ACHN (cell line): ENCODE results near the gene CLEC3B.
"Not testable (repeated sequence)": the region's sequence is repeated elsewhere in the genome, so short reads cannot be mapped to it uniquely, and the experiment has no call there.

Experiments used
- DNase-seq: peaks from one replicate; pipeline ENCODE4 v3.0.0-alpha.2; 2015
- in situ Hi-C: cut with HindIII; loops from 2 replicates; pipeline ENCODE4 v1.10.0; 2017; ENCODE audit warnings: low sequenced_read_pairs, low pct_ligation_motif_present, low pct_unique_long_range_greater_than_20kb

CLEC3B gene

GRCh38 chr3:45026038-45026437 is at the start of gene CLEC3B:
Gene CLEC3B, plus strand, starts transcription at chr3:45026303. Its CDS starts 60 bp downstream, at chr3:45026363.
- no peak for DNase-seq
- in situ Hi-C loops, result no loop called here

DNA sequence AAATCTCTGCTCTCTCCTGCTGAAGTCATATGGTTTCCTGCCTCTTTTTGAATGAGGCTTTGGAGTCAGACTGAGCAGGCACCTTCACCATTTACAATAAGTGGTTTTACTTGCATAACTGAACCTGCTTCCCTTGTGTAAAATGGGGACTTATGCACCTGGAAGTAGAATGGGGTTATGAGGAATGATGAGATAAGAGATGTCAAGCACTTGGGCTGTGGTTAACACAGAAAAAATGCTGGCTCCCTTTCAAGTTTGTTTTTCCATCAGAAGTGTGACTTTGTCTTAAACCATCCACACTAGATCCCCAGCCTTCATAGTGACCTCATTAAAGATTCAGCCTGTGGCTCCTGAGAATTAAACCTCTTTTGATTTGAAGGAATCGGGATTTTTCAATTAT is 44.9 kb upstream of the CLEC3B start:
- in situ Hi-C loops, result no loop called here
- DNase-seq, result no peak

DNA sequence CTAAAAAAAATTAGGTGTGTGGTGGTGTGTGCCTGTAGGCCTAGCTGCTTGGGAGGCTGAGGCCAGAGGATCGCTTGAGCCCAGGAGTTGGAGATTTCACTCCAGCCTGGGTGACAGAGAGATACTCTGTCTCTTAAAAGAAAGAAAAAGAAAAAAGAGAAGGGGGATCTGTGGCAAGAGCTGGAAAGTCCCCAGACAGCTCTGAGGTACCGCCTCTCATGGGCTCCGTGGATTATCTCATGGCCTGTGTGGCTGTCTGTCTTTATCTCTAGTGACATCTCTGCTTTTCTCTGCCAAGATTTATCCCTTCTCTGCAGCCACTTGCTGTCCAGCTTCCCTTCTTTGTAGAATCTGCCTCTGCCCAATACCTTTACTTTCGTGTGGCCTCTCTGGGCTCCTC is 44.4 kb upstream of the CLEC3B start:
- no peak for DNase-seq
- in situ Hi-C loops, result no loop called here

- in situ Hi-C loops, result no loop called here
These were observed 43.3 kb upstream of the CLEC3B start for GRCh38 chr3:44982817-44983216.

GRCh38 chr3:44983484-44983941 is 42.6 kb upstream of the CLEC3B start:
- DNase-seq, result no peak
- in situ Hi-C loops, result no loop called here

More at GRCh38 chr3:44982817-44983216, 43.3 kb upstream of the CLEC3B start:
- no peak for DNase-seq

GRCh38 chr3:44984335-44984734 is 41.8 kb upstream of the CLEC3B start:
- no peak for DNase-seq

GRCh38 chr3:44986330-44986729 is 39.8 kb upstream of the CLEC3B start:
- in situ Hi-C loops, result not testable (repeated sequence)

More at GRCh38 chr3:44984335-44984734, 41.8 kb upstream of the CLEC3B start:
- in situ Hi-C loops, result no loop called here

DNA sequence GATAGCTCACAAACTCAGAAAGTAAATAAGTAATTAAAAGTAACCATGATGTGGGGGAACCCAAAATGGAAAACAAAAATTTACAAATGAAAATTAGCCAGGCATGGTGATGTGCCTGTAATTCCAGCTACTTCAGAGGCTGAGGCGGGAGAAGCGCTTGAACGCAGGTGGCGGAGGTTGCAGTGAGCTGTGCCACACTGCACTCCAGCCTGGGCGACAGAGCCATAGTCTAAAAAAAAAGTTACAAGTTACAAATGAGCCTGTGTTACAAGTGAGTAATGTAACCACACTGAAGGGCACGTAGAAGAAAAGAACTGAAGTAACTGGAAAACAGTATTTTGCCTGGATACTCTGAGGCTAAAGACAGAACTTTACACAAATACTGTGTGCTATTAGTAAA is 38.8 kb upstream of the CLEC3B start:
- DNase-seq, result no peak
- in situ Hi-C loops, result no loop called here

More at GRCh38 chr3:44986330-44986729, 39.8 kb upstream of the CLEC3B start:
- DNase-seq, result not testable (repeated sequence)

- in situ Hi-C loops, result no loop called here
- DNase-seq, result peak; percentile 17
These were observed 38.0 kb upstream of the CLEC3B start for GRCh38 chr3:44988073-44988472.

DNA sequence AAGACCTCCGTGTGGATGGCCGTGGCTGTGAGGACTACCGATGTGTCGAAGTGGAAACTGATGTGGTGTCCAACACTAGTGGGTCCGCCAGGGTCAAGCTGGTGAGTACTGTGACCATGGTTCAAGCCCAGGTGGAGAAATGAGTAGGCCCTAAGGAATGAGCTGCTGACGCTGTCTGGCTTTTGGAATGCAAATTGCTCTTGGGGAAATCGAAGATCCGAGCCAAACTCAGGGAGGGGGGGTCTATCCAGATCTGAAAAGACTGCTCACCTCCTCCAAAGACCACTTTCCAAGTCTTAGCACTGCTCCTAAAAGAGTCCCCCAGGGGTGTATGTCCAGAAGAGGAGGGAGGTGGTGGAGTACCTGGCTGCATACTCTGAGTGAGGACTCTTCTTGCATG is 37.0 kb upstream of the CLEC3B start:
- in situ Hi-C loops, result no loop called here
- DNase-seq, result no peak

DNA sequence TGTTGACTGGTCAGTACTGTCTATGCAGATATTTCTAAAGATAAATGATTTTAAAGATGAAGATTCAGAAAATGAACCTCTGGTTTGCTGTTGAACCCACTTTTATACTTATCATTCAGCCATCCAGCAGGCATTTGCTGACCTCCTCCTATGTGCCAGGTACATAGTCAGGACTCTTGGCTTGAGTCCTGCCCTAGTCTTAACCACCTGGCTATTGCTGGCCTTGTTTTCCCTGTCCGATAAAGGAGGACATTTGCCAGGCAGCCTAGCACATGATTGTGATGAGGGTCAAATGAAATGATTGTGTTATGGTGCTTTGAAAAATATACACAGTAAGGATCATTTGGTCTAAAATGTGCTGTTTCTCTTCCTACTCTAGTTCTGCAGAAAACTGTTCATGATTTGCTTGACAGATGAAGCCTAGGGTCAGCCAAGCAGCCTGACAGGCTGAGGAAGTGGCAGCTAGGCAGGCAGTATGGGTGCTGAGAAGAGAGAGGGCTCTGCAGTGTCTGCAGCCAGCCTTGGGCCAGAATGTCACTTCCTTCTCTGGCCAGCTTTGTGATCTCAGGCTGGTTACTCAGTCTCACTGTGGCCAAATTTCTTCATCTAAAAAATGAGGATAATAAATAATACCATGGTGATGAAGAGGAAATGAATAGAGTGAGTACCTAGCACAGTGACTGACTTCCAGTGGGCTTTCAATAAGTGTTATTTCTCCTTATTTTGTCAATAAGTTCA is 36.3 kb upstream of the CLEC3B start:
- in situ Hi-C loops, result no loop called here
- DNase-seq, result no peak

GRCh38 chr3:44991326-44991725 is 34.8 kb upstream of the CLEC3B start:
- DNase-seq, result no peak
- in situ Hi-C loops, result no loop called here

- in situ Hi-C loops, result no loop called here
- no peak for DNase-seq
These were observed 33.3 kb upstream of the CLEC3B start for GRCh38 chr3:44992555-44993470.

GRCh38 chr3:44993471-44994205 is 32.5 kb upstream of the CLEC3B start:
- in situ Hi-C loops, result no loop called here

DNA sequence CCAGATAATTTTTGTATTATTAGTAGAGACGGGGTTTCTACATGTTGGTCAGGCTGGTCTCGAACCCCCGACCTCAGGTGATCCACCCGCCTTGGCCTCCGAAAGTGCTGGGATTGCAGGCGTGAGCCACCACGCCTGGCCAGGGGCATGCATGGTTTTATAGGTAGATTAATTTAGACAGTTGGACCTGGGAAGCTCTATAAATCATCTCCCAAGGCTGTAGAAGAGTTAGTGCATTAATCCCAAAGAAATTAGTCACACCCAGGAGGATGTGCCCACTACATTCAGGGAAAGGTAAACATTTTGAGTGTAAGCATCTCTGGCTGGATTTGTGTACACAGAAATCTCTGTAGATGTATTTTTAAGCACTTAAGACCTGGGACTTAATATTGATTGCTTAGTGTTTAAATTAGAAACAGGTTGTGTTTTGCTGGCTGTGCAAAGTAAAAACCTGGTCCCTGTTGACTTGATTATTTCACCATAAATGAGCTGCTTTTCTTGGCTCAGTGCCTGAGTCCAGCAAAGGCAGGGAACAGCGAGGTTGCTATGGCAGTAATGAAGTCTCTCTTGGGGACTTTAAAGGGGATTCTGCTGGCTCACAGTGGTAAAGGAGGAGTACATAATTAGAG is 30.8 kb upstream of the CLEC3B start:
- in situ Hi-C loops, result no loop called here
- no peak for DNase-seq

More at GRCh38 chr3:44993471-44994205, 32.5 kb upstream of the CLEC3B start:
- no peak for DNase-seq

GRCh38 chr3:44996556-44996969 is 29.5 kb upstream of the CLEC3B start:
- in situ Hi-C loops, result no loop called here
- DNase-seq, result peak; percentile 22

GRCh38 chr3:44999782-45000181 is 26.3 kb upstream of the CLEC3B start:
- no peak for DNase-seq
- in situ Hi-C loops, result no loop called here

DNA sequence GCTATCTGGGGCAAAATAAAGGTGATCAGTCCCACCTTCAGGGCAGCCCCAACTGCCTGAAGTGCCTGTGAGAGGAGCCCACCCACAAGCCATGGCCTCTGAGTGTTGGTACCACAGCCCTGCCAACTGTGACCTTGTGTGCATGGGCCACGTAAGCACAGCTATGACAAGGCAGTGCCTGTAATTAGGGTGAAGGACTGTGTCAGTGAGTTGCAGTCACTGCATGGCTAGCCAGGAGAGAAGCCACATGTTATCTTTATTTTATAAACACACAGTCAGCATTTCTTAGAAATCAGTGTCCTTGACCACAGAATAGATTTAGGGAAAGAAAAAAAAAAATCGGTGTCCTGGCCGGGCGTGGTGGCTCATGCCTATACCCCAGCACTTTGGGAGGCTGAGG is 25.3 kb upstream of the CLEC3B start:
- DNase-seq, result no peak
- in situ Hi-C loops, result no loop called here
